22Rv1 (cell line): ENCODE data around the gene TLR5.
"Not testable (repeated sequence)": the region's sequence is repeated elsewhere in the genome, so short reads cannot be mapped to it uniquely, and the experiment has no call there.

Experiments used
- H3K27ac ChIP-seq: fragments of 450-650 bp; 2 replicates; pipeline ENCODE4 v1.5.1; 2017
- CTCF ChIP-seq: fragments of 450-650 bp; IDR thresholded peaks from 2 replicates; pipeline ENCODE4 v1.5.1; 2017; ENCODE audit warnings: mild to moderate bottlenecking
- ZFX ChIP-seq: fragments of 450-650 bp; IDR thresholded peaks from 2 replicates; pipeline ENCODE4 v1.6.1; 2017; ENCODE audit warnings: antibody characterized with exemption, borderline replicate concordance

TLR5 gene

GRCh38 chr1:223180731-223181321, 37.8 kb upstream of the TLR5 start:
- no peak overlapping the region for H3K27ac ChIP-seq
- TF ChIP-seq CTCF (no peak), ZFX (no peak)

- TF ChIP-seq ZFX: no peak
Measured at GRCh38 chr1:223179786-223180185, 36.7 kb upstream of the TLR5 start.

GRCh38 chr1:223179280-223179679, 36.2 kb upstream of the TLR5 start:
- no peak overlapping the region for H3K27ac ChIP-seq
- no peak for TF ChIP-seq ZFX
- TF ChIP-seq CTCF: no peak

More at GRCh38 chr1:223179786-223180185, 36.7 kb upstream of the TLR5 start:
- no peak overlapping the region for H3K27ac ChIP-seq

- TF ChIP-seq CTCF: no peak
- no peak for TF ChIP-seq ZFX
- no peak overlapping the region for H3K27ac ChIP-seq
Measured at GRCh38 chr1:223177681-223178080, 34.6 kb upstream of the TLR5 start.

GRCh38 chr1:223176437-223176836, 33.4 kb upstream of the TLR5 start:
- no peak overlapping the region for H3K27ac ChIP-seq
- TF ChIP-seq ZFX (no peak), CTCF (no peak)

- no peak for TF ChIP-seq ZFX
- no peak for TF ChIP-seq CTCF
- H3K27ac ChIP-seq: no peak overlapping the region
Measured at GRCh38 chr1:223175633-223176032, 32.6 kb upstream of the TLR5 start.

GRCh38 chr1:223175032-223175431, 32.0 kb upstream of the TLR5 start:
- TF ChIP-seq CTCF (peak; percentile 17; the same call in 1 of the 2 replicates), ZFX (no peak)
- H3K27ac ChIP-seq: no peak overlapping the region

GRCh38 chr1:223169458-223169857, 26.4 kb upstream of the TLR5 start:
- not testable (repeated sequence) for H3K27ac ChIP-seq
